Heart right ventricle (tissue), 16 donors: ENCODE measurements around the gene ATF7. TPM values are rescaled to one million over a fixed set of nuclear protein-coding genes. Genes with fewer than 3 reads are reported as not detected.

ENCODE experiments used
- ATAC-seq, 8 donors: fragments of 200-7000 bp; cut with Tn5 transposase; one replicate each; pipeline ENCODE4 v1.9.1; 2020; ENCODE audit warnings: mild to moderate bottlenecking in 8 of 8, moderate library complexity in 8 of 8, moderate number of reproducible peaks in 1 of 8
- DNase-seq, 2 donors: peaks; one replicate each; pipeline ENCODE4 v3.0.0-alpha.2; 2020
- H3K27ac ChIP-seq, 10 donors: fragments of 200-600 bp; sonication (generic) in 2 of 10; one replicate each; pipeline versions ENCODE4 v1.5.0 to v1.8.0; 2020 to 2022; ENCODE audit warnings: mild to moderate bottlenecking in 3 of 10
- H3K27me3 ChIP-seq, 7 donors: fragments of 200-600 bp; one replicate each; pipeline ENCODE4 v1.8.0; 2021 to 2022; ENCODE audit warnings: mild to moderate bottlenecking in 2 of 7
- H3K36me3 ChIP-seq, 9 donors: fragments of 200-600 bp; sonication (generic) in 1 of 9; one replicate each; pipeline versions ENCODE4 v1.5.0 to v1.8.0; 2020 to 2022; ENCODE audit warnings: mild to moderate bottlenecking in 2 of 9
- H3K4me1 ChIP-seq, 9 donors: fragments of 200-600 bp; sonication (generic) in 1 of 9; one replicate each; pipeline versions ENCODE4 v1.5.0 to v1.8.0; 2020 to 2022; ENCODE audit warnings: mild to moderate bottlenecking in 4 of 9
- H3K4me3 ChIP-seq, 10 donors: fragments of 200-600 bp; sonication (generic) in 2 of 10; one replicate each; pipeline versions ENCODE4 v1.5.0 to v1.8.0; 2020 to 2022; ENCODE audit warnings: mild to moderate bottlenecking in 7 of 10, moderate library complexity in 2 of 10
- H3K9me3 ChIP-seq, 11 donors: fragments of 200-600 bp in 10 of 11; sonication (generic) in 2 of 11; one replicate each; pipeline versions ENCODE4 v1.5.0 to v1.8.0; 2013 to 2022; ENCODE audit warnings: mild to moderate bottlenecking in 2 of 11, control low read depth in 1 of 11, moderate library complexity in 1 of 11
- CTCF ChIP-seq, 9 donors: fragments of 200-600 bp; sonication (generic) in 2 of 9; IDR thresholded peaks; one replicate each; pipeline versions ENCODE4 v1.5.0 to v1.8.0; 2021 to 2022; ENCODE audit warnings: antibody characterized with exemption in 9 of 9, mild to moderate bottlenecking in 5 of 9, moderate library complexity in 1 of 9
- WGBS, 2 donors: extraction: QIAGEN DNeasy Blood & Tissue Kit; methylation state at CpG; one replicate each; pipeline ENCODE4 v1.1.7; 2013; ENCODE audit warnings: inconsistent platforms in 1 of 2; 5-methylcytosine and 5-hydroxymethylcytosine counted together
- intact Hi-C, 10 donors: fragments of 100-400 bp; cut with DNase I; formaldehyde crosslinking; loops; one replicate each; pipeline versions ENCODE4 v1.11.1 to v1.14.2; 2022
- polyA plus RNA-seq, 2 donors: library from polyadenylated mRNA; stranded (reverse); fragments of 200-250 nt; gene quantifications; one replicate each; pipeline ENCODE4 v1.2.3, GENCODE V29; 2013
- total RNA-seq, 10 donors: library from RNA; stranded (reverse); fragmentation: NEBNext Ultra II Directional in 3 of 10; extraction: Animal tissue kit (Norgen Biotek cat#: 25700) in 3 of 10; gene quantifications; one replicate each; pipeline versions ENCODE4 v1.2.1 to v1.2.4, GENCODE V29; 2021 to 2023
- donor health status: Arrhythmogenic right ventricular cardiomyopathy.
- donor health status: ischemic (EF 13 %, LVEDD 7.1; RV severe dilation, severe dysfunction).
- donor health status: healthy with polysubstance abuse.
- donor health status: DM: no; HTN: yes; CAD: no.
- donor health status: DM: no; HTN: no; CAD: no.
- donor health status: ischemic (EF 25% LVEDD 6.9; RV normal size, moderate dysfunction).
- donor health status: ischemic (EF 25% LVEDD 5.7; RV mildly dilated, moderate dysfunction).
- donor health status: healthy.
- donor health status: DM: yes; HTN: yes; CAD: no.
- donor health status: Ischemic cardiomyopathy.
- donor health status: ischemic (EF 35%, LVEDD 5.7; RV mildly dilated, moderate dysfunction).
- donor health status: nonischemic (EF 11% LVEDD 7.7; RV severe dilation, severe dysfunction).
- donor health status: DM: yes; HTN: yes; CAD: no.
- donor health status: PGD.
- donor health status: ischemic (EF 29% LVEDD 5.4; RV normal size, mild dysfunction).
- donor health status: nonischemic (EF 23%, LVEDD 6.1; RV moderate dilation, normal function).

Gene ATF7
- total and polyA plus RNA-seq, 12 donors: 12.6 to 47.8 (median 33.7) TPM

- ATAC-seq (peak in 1 of 8 donors; percentile 21), DNase-seq (no peak)
- H3K4me3 ChIP-seq: no peak overlapping the region
- H3K4me1 ChIP-seq: peaks cover 0 to 10% (median 0%) of the 10 kb centered on the region in 9 donors
- TF ChIP-seq CTCF (IDR thresholded peaks at IDR 0.05): no peak
- H3K27me3 ChIP-seq: no peaks in the 10 kb centered on the region
- peak overlapping the region in 1 of 10 donors; percentile 67 for H3K27ac ChIP-seq
- whole genome bisulfite sequencing, 2 donors: 93% methylated on average over 7 of the region's 7 CpGs
- peaks cover 0 to 100% (median 73%) of the 10 kb centered on the region in 9 donors for H3K36me3 ChIP-seq
- no peaks in the 10 kb centered on the region for H3K9me3 ChIP-seq
- intact Hi-C loops: no loop called here
These were observed 93.4 kb downstream of the ATF7 start for GRCh38 chr12:53532524-53533445.

GRCh38 chr12:53532021-53532420, 94.2 kb downstream of the ATF7 start:
- no peaks in the 10 kb centered on the region for H3K27me3 ChIP-seq
- no peak overlapping the region for H3K27ac ChIP-seq
- no peak for DNase-seq
- H3K4me1 ChIP-seq: peaks cover 0 to 10% (median 0%) of the 10 kb centered on the region in 9 donors
- intact Hi-C loops: no loop called here
- 58 to 64% methylated on average over 3 of the region's 3 CpGs for WGBS, 2 donors
- no peak overlapping the region for H3K4me3 ChIP-seq
- no peaks in the 10 kb centered on the region for H3K9me3 ChIP-seq
- ATAC-seq: no peak
- H3K36me3 ChIP-seq: peaks cover 0 to 100% (median 71%) of the 10 kb centered on the region in 9 donors
- TF ChIP-seq CTCF (IDR thresholded peaks at IDR 0.05): no peak

DNA sequence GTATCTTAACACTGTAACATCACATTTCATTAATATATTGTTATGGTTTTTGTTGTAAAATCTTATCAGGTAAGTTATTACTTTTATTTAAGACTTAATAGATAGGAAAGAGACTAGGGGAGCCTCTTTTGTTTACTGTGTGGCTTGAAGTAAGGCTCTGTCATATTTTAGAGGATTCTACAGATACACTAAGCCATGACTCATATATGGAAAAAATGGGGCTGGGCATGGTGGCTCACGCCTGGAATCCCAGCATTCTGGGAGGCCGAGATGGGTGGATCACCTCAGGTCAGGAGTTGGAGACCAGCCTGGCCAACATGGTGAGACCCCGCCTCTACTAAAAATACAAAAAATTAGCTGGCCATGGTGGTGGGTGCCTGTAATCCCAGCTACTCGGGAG, 95.3 kb downstream of the ATF7 start:
- Histone ChIP-seq H3K9me3 (no peaks in the 10 kb centered on the region), H3K27me3 (no peaks in the 10 kb centered on the region), H3K4me1 (peaks cover 0 to 10% (median 0%) of the 10 kb centered on the region in 9 donors), H3K36me3 (peaks cover 0 to 100% (median 64%) of the 10 kb centered on the region in 9 donors), H3K27ac (no peak overlapping the region), H3K4me3 (no peak overlapping the region)
- 96 to 97% methylated on average over 4 of the region's 4 CpGs for WGBS, 2 donors
- DNase-seq (no peak), ATAC-seq (no peak)
- no peak for TF ChIP-seq CTCF (IDR thresholded peaks at IDR 0.05)
- intact Hi-C loops: no loop called here

DNA sequence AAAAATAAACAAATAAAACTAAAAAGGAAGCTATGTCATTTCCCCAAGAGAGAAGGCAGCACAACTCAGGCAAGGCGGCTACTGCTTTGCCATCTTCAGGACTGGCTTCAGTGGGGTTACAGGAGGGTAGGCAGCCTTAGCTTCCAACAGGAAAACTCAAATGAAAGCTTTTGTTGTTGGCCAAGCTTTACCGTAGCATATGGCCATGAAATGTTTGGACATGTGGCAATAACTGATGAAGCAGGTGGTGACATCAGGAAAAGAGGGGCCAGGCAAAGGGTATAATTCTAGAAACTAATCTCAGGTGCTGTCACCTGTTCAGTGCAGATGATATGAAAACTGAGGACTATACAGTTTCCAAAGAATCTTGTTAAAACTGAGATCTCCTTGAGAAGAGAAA, 96.1 kb downstream of the ATF7 start:
- DNase-seq (no peak), ATAC-seq (no peak)
- H3K4me1 ChIP-seq: peaks cover 0 to 10% (median 0%) of the 10 kb centered on the region in 9 donors
- WGBS, 2 donors: 93 to 94% methylated on average over 2 of the region's 2 CpGs
- no peak overlapping the region for H3K27ac ChIP-seq
- H3K9me3 ChIP-seq: no peaks in the 10 kb centered on the region
- H3K27me3 ChIP-seq: no peaks in the 10 kb centered on the region
- intact Hi-C loops: no loop called here
- no peak overlapping the region for H3K4me3 ChIP-seq
- peaks cover 0 to 100% (median 64%) of the 10 kb centered on the region in 9 donors for H3K36me3 ChIP-seq
- no peak for TF ChIP-seq CTCF (IDR thresholded peaks at IDR 0.05)
